ENCODE measurements around the gene CD38. TPM values are rescaled to one million over a fixed set of nuclear protein-coding genes. Genes with fewer than 3 reads are reported as not detected.
A peak's percentile ranks its signal among the peaks of the same experiment; 100 is the strongest.

CD38 gene
- total and polyA plus RNA-seq, 2 experiments from 2014 or later, result 0.13 to 1.1 TPM

- Histone ChIP-seq H4K20me1 (ENCODE audit: insufficient read depth, poor library complexity, severe bottlenecking) (no peaks in the 10 kb centered on the region), H3K79me2 (no peaks in the 10 kb centered on the region), H3K4me3 (no peak overlapping the region), H2AFZ (no peak overlapping the region), H3K4me1 (ENCODE audit: insufficient read depth) (no peaks in the 10 kb centered on the region), H3K27me3 (no peaks in the 10 kb centered on the region), H3K4me2 (no peak overlapping the region), H3K9me2 (replicated peaks; ENCODE audit: insufficient read depth) (no peaks in the 10 kb centered on the region), H3K27ac (no peak overlapping the region), H3K9me3 (ENCODE audit: low read depth) (no peaks in the 10 kb centered on the region), H3K36me3 (replicated peaks; ENCODE audit: insufficient read depth, low read depth) (no peaks in the 10 kb centered on the region)
- DNase-seq (ENCODE audit: low spot score), result peak; percentile 77
- TF ChIP-seq EZH2phosphoT487 (IDR thresholded peaks at IDR 0.05; ENCODE audit: low read depth, severe bottlenecking, unreplicated experiment), result no peak
- no peak for TF ChIP-seq EZH2 (IDR thresholded peaks at IDR 0.05; ENCODE audit: borderline replicate concordance)
- peak; percentile 91 for TF ChIP-seq CTCF (IDR thresholded peaks at IDR 0.05; ENCODE audit: poor library complexity)
- 56% methylated on average over 5 of the region's 5 CpGs for WGBS (ENCODE audit: low lambda C conversion rate, missing lambda C conversion rate)
These were observed 27.7 kb downstream of the CD38 start for GRCh38 chr4:15805583-15806517.

- no peak for TF ChIP-seq EZH2 (IDR thresholded peaks at IDR 0.05; ENCODE audit: borderline replicate concordance)
- TF ChIP-seq EZH2phosphoT487 (IDR thresholded peaks at IDR 0.05; ENCODE audit: low read depth, severe bottlenecking, unreplicated experiment), result no peak
- TF ChIP-seq CTCF (IDR thresholded peaks at IDR 0.05; ENCODE audit: poor library complexity), result no peak
- WGBS (ENCODE audit: low lambda C conversion rate, missing lambda C conversion rate), result 87% methylated on average over 5 of the region's 5 CpGs
- no peak overlapping the region for H3K27ac ChIP-seq
These were observed 30.9 kb downstream of the CD38 start for GRCh38 chr4:15809058-15809457.

GRCh38 chr4:15809466-15809865 lies 31.3 kb downstream of the CD38 start:
- Histone ChIP-seq H3K9me3 (ENCODE audit: low read depth) (no peaks in the 10 kb centered on the region), H4K20me1 (ENCODE audit: insufficient read depth, poor library complexity, severe bottlenecking) (no peaks in the 10 kb centered on the region), H3K36me3 (replicated peaks; ENCODE audit: insufficient read depth, low read depth) (no peaks in the 10 kb centered on the region), H3K27me3 (no peaks in the 10 kb centered on the region), H3K4me1 (ENCODE audit: insufficient read depth) (no peaks in the 10 kb centered on the region), H2AFZ (no peak overlapping the region), H3K9me2 (replicated peaks; ENCODE audit: insufficient read depth) (no peaks in the 10 kb centered on the region), H3K4me2 (no peak overlapping the region), H3K79me2 (no peaks in the 10 kb centered on the region), H3K27ac (no peak overlapping the region), H3K4me3 (no peak overlapping the region)
- WGBS (ENCODE audit: low lambda C conversion rate, missing lambda C conversion rate), result 68% methylated on average over 5 of the region's 5 CpGs
- TF ChIP-seq CTCF (IDR thresholded peaks at IDR 0.05; ENCODE audit: poor library complexity) (no peak), EZH2 (IDR thresholded peaks at IDR 0.05; ENCODE audit: borderline replicate concordance) (no peak), EZH2phosphoT487 (IDR thresholded peaks at IDR 0.05; ENCODE audit: low read depth, severe bottlenecking, unreplicated experiment) (no peak)
- no peak for DNase-seq (ENCODE audit: low spot score)

More at GRCh38 chr4:15809058-15809457, 30.9 kb downstream of the CD38 start:
- H3K4me1 ChIP-seq (ENCODE audit: insufficient read depth), result no peaks in the 10 kb centered on the region
- no peak overlapping the region for H3K4me2 ChIP-seq
- no peaks in the 10 kb centered on the region for H4K20me1 ChIP-seq (ENCODE audit: insufficient read depth, poor library complexity, severe bottlenecking)
- H3K9me2 ChIP-seq (replicated peaks; ENCODE audit: insufficient read depth), result no peaks in the 10 kb centered on the region
- no peak for DNase-seq (ENCODE audit: low spot score)
- no peaks in the 10 kb centered on the region for H3K9me3 ChIP-seq (ENCODE audit: low read depth)
- no peaks in the 10 kb centered on the region for H3K36me3 ChIP-seq (replicated peaks; ENCODE audit: insufficient read depth, low read depth)
- H3K4me3 ChIP-seq, result no peak overlapping the region
- no peaks in the 10 kb centered on the region for H3K79me2 ChIP-seq
- H3K27me3 ChIP-seq, result no peaks in the 10 kb centered on the region
- no peak overlapping the region for H2AFZ ChIP-seq
